GM15510 (cell line): Measurements from ENCODE around the gene MAOB.

Experiments
- POLR2A ChIP-seq: IDR thresholded peaks from 3 replicates; pipeline ENCODE4 v1.6.1; 2011; ENCODE audit warnings: borderline replicate concordance; ENCODE audit not compliant: insufficient read length; ENCODE audit errors: extremely low read depth

The MAOB gene

DNA sequence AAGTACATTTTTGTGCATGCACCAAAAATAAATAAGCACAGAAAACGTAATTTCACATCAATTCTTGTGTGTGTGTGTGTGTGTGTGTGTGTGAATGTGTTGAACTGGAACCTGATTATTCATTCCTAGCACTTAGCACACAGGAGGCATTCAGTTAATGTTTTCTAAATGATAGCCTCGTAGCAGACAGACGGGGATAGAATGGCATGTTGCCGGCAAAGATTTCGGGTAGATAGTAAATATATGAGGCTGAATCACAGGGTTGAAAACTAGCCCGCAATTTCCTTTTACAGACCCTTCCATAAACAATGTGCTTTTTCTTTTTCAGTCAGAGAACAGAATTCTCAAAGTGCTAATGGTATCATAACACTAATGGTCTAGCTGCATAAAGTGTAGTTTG lies 13.5 kb downstream of the MAOB start:
- no peak for TF ChIP-seq POLR2A

DNA sequence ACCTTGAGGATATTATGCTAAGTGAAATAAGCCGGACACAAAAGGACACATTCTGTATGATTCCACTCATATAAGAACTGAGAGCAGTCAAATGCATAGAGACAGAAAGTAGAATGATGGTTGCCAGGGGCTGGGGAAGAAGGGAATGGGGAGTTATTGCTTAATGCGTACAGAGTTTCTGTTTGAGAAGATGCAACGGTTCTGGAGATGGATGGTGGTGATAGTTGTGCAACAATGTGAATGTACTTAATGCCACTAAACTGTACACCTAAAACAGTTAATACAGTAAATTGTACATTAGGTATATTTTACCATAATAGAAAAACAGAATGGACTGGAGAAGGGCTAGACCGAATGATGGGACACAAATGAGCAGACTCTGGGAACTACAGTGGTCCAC lies 15.8 kb downstream of the MAOB start:
- no peak for TF ChIP-seq POLR2A

- no peak for TF ChIP-seq POLR2A
These were observed 16.5 kb downstream of the MAOB start for GRCh38 chrX:43865791-43866190.

DNA sequence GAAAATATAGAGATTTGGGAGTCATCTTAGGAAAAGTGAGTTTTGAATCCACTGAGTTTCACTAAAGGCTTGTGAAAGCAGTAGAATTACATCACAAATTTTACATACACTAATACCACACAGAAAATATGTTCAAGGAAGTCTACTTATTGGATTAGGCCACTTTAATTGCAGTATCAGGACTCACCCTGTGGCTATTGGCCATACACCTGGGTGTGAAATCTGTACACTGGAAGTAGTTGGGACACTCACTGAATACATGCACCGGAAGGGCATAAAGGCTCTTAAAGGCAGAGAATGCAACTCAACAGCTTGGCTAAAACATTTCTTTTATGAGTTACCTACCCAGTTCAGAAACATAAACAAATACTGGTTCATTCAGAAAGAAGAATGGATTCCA lies 19.8 kb downstream of the MAOB start:
- no peak for TF ChIP-seq POLR2A

GRCh38 chrX:43861750-43862149 lies 20.5 kb downstream of the MAOB start:
- TF ChIP-seq POLR2A: no peak

DNA sequence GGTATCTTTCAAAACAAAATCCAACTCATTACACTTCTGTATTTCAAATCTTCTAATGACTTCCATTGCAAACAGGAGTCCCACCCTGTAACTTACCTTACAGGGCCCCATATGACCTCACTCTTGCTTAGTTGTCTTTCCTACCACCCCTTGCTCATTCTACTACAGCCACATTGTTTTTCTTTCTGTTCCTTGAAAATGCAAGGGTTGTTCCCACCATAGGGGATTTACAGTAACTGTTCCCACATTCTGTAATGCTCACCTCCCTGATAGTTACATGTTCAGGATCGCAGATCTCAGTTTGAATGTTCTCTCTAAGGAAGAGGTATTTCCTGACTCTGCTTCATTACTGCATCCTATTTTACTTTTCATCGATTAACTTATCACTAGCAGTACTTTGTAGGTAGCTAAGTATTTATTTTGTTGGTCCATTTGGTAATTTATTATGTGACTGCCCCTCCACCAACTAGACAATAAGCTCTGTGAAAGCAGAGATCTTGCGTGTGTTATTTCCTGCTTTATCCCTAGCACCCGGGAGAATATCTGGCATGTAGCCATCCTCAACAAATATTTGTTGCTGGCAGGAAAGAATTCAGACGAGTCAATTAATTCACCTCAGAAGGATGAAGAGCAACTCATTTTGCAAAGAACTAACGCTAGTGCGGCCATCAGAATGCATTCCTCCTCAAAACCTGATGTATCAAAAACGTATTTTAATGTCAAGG lies 21.4 kb downstream of the MAOB start:
- no peak for TF ChIP-seq POLR2A

- no peak for TF ChIP-seq POLR2A
These were observed 28.9 kb downstream of the MAOB start for GRCh38 chrX:43853225-43853828.

DNA sequence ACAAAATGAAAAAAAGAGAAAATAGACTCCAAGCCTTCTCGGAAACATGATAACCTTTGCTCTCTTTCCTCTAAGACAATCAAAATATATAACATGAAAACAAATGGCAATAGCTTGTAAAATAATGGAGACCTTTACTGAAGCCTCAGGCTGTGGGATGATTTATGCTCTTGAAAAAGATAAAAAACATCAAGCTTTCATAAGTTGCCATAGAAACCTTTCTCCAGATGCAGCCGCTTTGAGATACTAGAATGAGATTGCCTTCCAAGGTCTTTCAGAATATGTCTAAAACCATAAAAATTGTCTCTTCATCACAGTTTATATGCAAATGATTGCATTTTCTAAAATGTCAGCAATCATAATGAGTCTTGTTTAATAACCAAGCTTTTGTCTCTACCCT lies 31.6 kb downstream of the MAOB start:
- no peak for TF ChIP-seq POLR2A

DNA sequence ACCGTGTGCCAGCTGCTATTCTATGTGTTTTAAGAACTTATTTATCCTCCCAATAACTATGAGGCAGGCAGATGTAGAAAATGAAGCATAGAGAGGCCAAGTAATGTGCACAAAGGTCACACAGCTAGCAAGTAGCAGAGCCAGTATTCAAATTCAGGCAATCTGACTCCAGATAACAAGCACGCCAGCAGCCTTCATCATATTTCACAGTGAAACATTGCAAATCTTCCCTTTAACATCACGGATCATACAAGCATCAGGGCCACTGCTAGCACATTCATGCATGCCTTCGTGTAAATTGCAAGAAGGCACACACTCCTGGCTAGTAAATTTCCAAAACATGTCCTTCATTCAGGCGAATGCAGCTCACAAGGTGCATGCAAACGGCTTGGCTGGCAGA lies 33.1 kb downstream of the MAOB start:
- TF ChIP-seq POLR2A: no peak

- no peak for TF ChIP-seq POLR2A
These were observed 34.9 kb downstream of the MAOB start for GRCh38 chrX:43847352-43847751.

DNA sequence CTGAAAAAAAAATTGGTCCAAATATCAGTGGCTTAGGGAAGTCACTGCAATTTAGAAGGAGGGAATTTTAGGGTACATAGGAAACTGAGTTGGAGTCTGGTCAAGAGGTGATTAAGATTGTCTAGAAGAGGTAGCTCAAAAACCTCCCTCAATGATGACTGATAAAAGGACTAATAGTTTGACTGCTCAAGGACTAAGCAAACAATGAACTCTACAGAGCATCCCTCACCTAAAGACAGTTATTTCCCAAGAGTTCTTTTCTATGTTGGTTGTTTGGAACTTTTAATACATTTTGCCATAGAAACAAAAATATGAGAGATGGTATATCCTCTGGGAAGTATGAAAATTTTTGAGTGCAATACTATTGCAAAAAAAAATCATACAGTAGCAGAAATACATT lies 35.7 kb downstream of the MAOB start:
- no peak for TF ChIP-seq POLR2A

DNA sequence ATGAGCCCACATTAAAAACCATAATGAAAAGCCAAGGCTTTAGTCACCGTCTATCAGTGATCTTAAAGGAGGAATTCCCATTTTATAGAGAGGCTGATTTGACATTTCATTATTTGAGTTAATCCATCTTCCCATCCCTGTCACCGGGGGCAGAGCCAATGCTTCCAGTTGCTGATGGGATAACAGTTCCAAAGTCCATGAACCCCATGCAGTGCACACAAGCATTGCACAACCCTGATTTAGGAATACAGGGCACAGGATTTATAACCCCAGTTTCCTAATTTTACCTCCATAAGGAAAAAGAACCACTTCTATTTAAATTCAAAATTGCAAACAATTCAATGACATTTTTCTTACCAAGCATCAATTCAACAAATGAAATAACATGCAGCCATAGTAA lies 36.5 kb downstream of the MAOB start:
- TF ChIP-seq POLR2A: no peak

GRCh38 chrX:43840265-43840664 lies 42.0 kb downstream of the MAOB start:
- TF ChIP-seq POLR2A: no peak

DNA sequence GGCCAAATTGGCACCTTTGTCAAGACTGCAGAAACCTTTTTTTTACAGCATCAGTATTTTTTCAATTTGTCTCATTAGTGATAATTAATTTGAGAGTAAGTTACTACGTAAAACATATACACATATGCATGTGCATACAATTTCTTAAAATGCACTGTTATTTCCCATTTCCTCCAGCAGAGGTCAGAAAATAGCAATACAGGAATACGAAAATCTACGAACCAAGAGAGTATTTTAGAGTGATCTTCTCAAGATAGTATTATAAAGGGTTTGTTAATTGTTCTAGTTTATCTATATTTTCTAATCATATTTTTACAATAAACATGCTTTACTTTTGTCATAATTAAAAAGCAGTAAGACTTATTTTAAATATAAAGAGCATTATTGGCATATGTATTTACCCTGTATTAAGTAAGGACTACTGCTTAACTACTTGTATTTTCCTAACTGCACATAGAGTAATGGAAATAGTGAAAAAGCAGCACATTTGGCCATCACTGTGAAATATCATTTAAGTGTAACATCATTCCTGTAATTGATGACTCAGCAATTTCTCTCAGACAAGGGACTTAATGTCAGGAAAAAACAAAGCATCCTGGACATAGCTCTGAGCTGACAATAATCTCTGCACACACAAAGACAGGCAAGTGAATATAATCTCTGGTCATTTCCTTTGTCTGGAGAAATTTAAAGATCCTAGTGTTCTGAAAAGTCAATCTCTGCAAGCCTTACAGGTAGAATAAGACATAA lies 45.6 kb downstream of the MAOB start:
- TF ChIP-seq POLR2A: no peak

DNA sequence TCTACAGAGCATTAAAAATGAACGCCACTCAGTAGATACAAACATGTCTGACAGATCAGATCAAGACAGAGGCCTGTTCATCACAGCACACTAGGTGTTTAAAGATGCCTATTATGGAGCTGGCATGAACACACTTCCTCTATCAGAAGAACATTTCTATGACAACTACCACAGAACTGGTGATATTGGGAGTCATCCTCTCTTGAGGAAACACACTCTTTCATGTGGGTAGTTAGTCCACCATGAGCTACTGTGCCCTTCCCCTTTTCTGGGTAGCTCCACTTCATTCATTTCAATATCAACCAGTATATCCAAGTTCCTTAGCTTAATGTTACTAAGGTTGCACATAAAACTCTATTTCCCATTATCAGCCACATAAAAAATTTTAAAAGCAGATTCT lies 46.7 kb downstream of the MAOB start:
- TF ChIP-seq POLR2A: no peak

DNA sequence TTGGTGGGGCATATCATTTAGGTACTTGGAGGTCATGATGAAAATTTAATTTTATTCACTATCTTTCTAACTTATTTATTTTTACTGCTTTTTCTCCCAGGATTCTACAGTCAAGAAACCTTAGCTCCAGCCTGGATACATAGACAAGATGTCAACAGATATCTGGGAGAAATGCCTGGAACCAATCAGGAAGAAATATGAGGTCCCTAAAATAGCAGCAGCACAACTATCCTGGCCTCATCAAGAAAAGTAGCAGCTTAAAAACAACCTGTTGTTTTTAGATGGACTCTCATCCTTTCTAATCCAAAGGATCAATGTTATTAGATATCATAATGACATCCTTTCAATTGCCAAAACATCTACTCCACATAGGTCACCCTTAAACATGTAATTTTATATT lies 54.5 kb downstream of the MAOB start:
- TF ChIP-seq POLR2A: no peak
